Cardiac muscle cell (in vitro differentiated cells and primary cell): ENCODE measurements around the gene SCAMP2. TPM values are rescaled to one million over a fixed set of nuclear protein-coding genes. Genes with fewer than 3 reads are reported as not detected.

ENCODE experiments used
- DNase-seq, 2 donors: peaks; one replicate each; pipeline versions ENCODE4 v3.0.0 to v3.0.0-alpha.2; 2010 to 2017; ENCODE audit warnings: low read depth in 1 of 2, low spot score in 1 of 2
- H3K27ac ChIP-seq: fragments of 200-600 bp; sonication (generic); 2 replicates; pipeline ENCODE4 v1.5.1; 2016
- H3K27me3 ChIP-seq: fragments of 200-600 bp; sonication (generic); 2 replicates; pipeline ENCODE4 v1.6.0; 2016; ENCODE audit warnings: control low read depth
- H3K36me3 ChIP-seq: fragments of 200-600 bp; sonication (generic); 2 replicates; pipeline ENCODE4 v1.5.1; 2016; ENCODE audit warnings: control low read depth
- H3K4me1 ChIP-seq: fragments of 200-600 bp; sonication (generic); 2 replicates; pipeline ENCODE4 v1.8.1; 2017; ENCODE audit warnings: low read depth, mild to moderate bottlenecking, mixed run types
- H3K4me3 ChIP-seq: fragments of 200-600 bp; sonication (generic); 2 replicates; pipeline ENCODE4 v1.5.1; 2016; ENCODE audit warnings: mild to moderate bottlenecking
- H3K9me3 ChIP-seq: fragments of 200-600 bp; sonication (generic); 2 replicates; pipeline ENCODE4 v1.5.1; 2017; ENCODE audit warnings: low read depth, mild to moderate bottlenecking, control low read depth
- polyA plus RNA-seq: library from polyadenylated mRNA; unstranded; fragments of >200 nt; fragmentation: Nextera tagmentation; extraction: Ambion mirVana; gene quantifications from 2 replicates; pipeline ENCODE4 v1.2.1, GENCODE V29; 2016
- total RNA-seq: library from RNA; depleted of rRNA; stranded (reverse); fragments of >200 nt; gene quantifications from 2 replicates; pipeline ENCODE4 v1.2.3, GENCODE V29; 2016
- TF ChIP-seq, protein P1 (sequence below): IDR thresholded peaks from 2 replicates; pipeline ENCODE4 v1.5.1; 2012; ENCODE audit warnings: low read depth, mild to moderate bottlenecking, low read length

SCAMP2 gene
- total and polyA plus RNA-seq, 2 experiments from 2014 or later: 52.3 to 115 TPM

DNA sequence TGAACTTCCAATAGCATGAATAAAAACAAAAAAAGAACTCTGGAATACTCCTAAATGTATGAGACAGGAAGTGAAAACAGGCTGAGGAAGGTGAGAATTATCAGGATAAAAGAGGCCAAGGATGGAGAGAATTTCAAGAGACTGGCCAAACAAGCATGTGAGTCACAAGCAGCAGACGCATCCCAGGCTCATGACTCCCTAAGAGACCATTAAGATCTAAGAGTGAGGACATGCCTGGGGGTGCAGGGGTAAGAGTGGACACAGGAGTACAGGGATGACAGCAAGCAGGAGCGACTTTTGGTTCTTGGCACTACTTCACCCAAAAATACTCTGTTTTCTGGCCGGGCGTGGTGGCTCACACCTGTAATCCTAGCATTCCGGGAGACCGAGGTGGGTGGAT lies 7.1 kb downstream of the SCAMP2 start:
- TF ChIP-seq, protein P1, sequence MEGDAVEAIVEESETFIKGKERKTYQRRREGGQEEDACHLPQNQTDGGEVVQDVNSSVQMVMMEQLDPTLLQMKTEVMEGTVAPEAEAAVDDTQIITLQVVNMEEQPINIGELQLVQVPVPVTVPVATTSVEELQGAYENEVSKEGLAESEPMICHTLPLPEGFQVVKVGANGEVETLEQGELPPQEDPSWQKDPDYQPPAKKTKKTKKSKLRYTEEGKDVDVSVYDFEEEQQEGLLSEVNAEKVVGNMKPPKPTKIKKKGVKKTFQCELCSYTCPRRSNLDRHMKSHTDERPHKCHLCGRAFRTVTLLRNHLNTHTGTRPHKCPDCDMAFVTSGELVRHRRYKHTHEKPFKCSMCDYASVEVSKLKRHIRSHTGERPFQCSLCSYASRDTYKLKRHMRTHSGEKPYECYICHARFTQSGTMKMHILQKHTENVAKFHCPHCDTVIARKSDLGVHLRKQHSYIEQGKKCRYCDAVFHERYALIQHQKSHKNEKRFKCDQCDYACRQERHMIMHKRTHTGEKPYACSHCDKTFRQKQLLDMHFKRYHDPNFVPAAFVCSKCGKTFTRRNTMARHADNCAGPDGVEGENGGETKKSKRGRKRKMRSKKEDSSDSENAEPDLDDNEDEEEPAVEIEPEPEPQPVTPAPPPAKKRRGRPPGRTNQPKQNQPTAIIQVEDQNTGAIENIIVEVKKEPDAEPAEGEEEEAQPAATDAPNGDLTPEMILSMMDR: no peak
- H3K4me1 ChIP-seq: peaks cover 28% of the 10 kb centered on the region
- H3K9me3 ChIP-seq: no peaks in the 10 kb centered on the region
- no peak overlapping the region for H3K4me3 ChIP-seq
- no peaks in the 10 kb centered on the region for H3K36me3 ChIP-seq
- no peak overlapping the region for H3K27ac ChIP-seq
- H3K27me3 ChIP-seq: no peaks in the 10 kb centered on the region
- peak in 1 of 2 donors; percentile 42 for DNase-seq

DNA sequence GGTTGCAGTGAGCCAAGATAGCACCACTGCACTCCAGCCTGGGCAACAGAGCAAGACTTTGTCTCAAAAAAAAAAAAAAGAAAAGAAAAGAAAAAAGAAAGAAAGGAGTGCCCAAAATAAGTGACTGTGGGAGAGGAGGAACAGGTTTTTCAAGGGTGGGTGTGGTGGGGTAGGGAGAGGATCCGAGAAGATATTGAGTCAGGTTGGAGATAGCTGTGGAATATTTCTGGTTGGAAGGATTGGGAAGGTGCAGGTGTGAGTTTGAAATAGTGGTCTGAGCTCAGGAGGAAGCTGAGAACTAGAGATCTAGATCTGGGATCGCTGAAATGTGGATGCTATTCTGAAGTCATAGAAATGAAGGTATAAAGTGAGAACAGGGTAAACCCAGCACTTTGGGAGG lies 7.8 kb downstream of the SCAMP2 start:
- Histone ChIP-seq H3K9me3 (no peaks in the 10 kb centered on the region), H3K27me3 (no peaks in the 10 kb centered on the region), H3K27ac (no peak overlapping the region), H3K4me3 (no peak overlapping the region), H3K36me3 (no peaks in the 10 kb centered on the region), H3K4me1 (peaks cover 21% of the 10 kb centered on the region)
- DNase-seq: no peak
- TF ChIP-seq, protein P1: no peak

DNA sequence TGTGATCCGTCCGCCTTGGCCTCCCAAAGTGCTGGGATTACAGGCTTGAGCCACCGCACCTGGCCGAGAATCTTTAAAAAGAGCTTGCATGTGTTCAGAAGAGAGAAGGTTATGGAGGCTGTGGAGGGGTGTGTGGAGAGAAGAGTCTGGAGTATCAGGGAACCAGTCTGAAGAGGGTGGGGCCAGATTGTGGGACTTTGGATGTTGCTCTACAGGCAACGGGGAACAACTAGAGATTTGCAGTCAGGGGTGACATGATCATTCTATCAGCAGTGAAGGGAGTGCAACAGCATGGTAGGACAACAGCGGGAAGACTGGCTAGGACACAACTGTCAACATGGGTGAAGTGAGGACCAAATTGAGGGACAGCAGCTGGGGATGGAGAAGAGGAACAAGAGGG lies 8.9 kb downstream of the SCAMP2 start:
- Histone ChIP-seq H3K27me3 (no peaks in the 10 kb centered on the region), H3K4me1 (peaks cover 11% of the 10 kb centered on the region), H3K4me3 (no peak overlapping the region), H3K36me3 (no peaks in the 10 kb centered on the region), H3K9me3 (no peaks in the 10 kb centered on the region), H3K27ac (no peak overlapping the region)
- no peak for DNase-seq
- TF ChIP-seq, protein P1: no peak

DNA sequence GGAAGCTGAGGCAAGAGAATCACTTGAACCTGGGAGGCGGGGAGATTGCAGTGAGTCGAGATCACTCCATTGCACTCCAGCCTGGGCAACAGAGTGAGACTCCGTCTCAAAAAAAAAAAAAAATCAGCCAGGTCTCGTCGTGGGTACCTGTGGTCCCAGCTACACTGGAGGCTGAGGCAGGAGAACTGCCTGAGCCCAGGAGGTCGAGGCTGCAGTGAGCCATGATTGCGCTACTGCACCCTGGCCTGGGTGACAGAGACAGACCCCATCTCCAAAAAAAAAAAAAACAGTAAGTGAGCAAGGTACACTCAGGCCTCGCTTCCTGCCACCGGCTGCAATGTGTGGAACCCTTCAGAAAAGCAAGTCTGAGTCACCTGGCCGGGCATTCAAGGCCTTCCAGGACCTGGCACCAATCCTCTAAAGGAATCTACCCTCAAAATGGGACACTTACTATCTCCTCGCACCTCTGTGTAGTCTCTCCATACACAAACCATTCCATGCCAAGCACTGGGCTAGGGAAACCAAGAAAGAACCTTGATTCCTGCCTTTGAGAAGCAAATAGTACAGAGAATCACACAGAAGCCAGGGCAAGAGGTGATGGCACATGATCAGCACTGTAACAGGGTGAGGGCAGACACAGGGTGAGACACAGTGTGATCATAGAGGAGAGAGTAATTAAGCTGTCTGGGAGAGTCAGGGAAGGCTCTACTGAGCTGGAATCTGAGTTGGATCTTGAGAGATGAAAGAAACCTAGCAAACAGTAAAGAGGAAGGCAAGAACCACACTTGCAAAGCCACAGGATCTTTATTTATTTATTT lies 9.7 kb downstream of the SCAMP2 start:
- no peak overlapping the region for H3K27ac ChIP-seq
- peaks cover 4% of the 10 kb centered on the region for H3K4me1 ChIP-seq
- no peaks in the 10 kb centered on the region for H3K36me3 ChIP-seq
- H3K9me3 ChIP-seq: no peaks in the 10 kb centered on the region
- no peak overlapping the region for H3K4me3 ChIP-seq
- TF ChIP-seq, protein P1: no peak
- H3K27me3 ChIP-seq: no peaks in the 10 kb centered on the region
- no peak for DNase-seq

DNA sequence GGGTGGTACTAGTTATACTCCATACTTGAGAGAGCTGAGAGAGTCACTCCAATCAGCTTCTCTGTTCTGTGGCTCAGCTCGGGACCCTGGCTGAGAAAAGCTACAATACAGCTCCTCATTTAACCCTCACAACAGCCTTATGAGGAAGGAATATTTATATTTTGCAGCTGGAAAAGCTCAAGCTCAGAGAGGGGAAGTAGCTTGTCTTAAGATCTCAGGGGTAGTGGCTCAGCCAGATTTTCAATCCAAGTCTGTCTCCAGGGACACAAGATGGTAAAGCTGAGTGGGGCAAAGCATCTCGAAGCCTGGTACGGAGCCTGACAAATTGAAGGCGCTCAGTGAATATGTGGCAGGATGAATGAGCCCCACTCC lies 14.8 kb downstream of the SCAMP2 start:
- Histone ChIP-seq H3K27ac (no peak overlapping the region), H3K27me3 (no peaks in the 10 kb centered on the region)
- TF ChIP-seq, protein P1: no peak

More for the DNA sequence above, 14.8 kb downstream of the SCAMP2 start:
- H3K36me3 ChIP-seq: peaks cover 3% of the 10 kb centered on the region
- DNase-seq: no peak
- H3K9me3 ChIP-seq: no peaks in the 10 kb centered on the region
- H3K4me1 ChIP-seq: peaks cover 10% of the 10 kb centered on the region
- H3K4me3 ChIP-seq: no peak overlapping the region
